ENCODE results near the gene KREMEN2. TPM values are rescaled to one million over a fixed set of nuclear protein-coding genes. Genes with fewer than 3 reads are reported as not detected.

Gene KREMEN2
- total RNA-seq, 1 experiment from 2014 or later: 7.5 TPM

DNA sequence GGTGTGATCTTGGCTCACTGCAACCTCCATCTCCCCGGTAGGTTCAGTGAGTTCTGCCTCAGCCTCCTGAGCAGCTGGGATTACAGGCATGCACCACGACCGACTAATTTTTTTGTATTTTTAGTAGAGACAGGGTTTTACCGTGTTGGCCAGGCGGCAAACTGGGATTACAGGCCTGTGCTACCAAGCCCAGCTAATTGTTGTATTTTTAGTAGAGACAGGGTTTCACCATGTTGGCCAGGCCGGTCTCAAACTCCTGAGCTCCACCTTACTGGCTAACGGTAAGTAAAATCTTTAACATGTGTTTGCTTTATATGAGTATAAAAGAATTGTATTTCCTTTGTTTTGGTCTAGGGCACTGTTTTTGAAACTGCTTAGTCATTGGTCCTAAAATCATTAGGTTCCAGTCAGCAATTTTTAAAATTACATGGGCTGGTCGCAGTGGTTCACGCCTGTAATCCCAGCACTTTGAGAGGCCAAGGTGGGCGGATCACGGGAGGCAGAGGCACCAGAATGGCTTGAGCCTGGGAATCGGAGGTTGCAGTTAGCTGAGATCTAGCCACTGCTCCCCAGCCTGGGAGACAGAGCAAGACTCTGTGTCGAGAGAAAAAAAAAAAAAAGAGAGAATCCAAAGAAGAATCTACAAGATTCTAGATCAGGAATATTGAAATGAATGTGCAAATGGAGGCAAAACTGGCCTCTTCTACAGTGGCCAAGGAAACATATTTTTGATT lies 48.7 kb upstream of the KREMEN2 start:
- no peak for ATAC-seq
- CTCF ChIA-PET: interaction anchor here (0.9 kb wide), 1 partner anchor 12 kb away, joined by 6 read pairs; no protein-coding TSS in a partner anchor
- no peaks in the 10 kb centered on the region for H3K9me3 Mint-ChIP-seq
- H3K4me1 Mint-ChIP-seq: peaks cover 11% of the 10 kb centered on the region
- DNase-seq (ENCODE audit: low spot score): no peak
- H3K4me3 Mint-ChIP-seq: no peak overlapping the region
- peaks cover 23% of the 10 kb centered on the region for H3K27me3 Mint-ChIP-seq (ENCODE audit: low read depth)
- TF ChIP-seq ATF3 (CRISPR knock-in tag; conservative IDR thresholded peaks at IDR 0.05) (no peak), SMAD4 (CRISPR knock-in tag; IDR thresholded peaks at IDR 0.05) (no peak), FOXK1 (CRISPR knock-in tag; IDR thresholded peaks at IDR 0.05) (no peak), ZNF423 (CRISPR knock-in tag; IDR thresholded peaks at IDR 0.05) (no peak), ZNF532 (CRISPR knock-in tag; IDR thresholded peaks at IDR 0.05; ENCODE audit: borderline replicate concordance) (no peak), ZNF232 (CRISPR knock-in tag; IDR thresholded peaks at IDR 0.05) (no peak), ETV6 (CRISPR knock-in tag; IDR thresholded peaks at IDR 0.05) (no peak)
- TF ChIP-seq, protein P1, sequence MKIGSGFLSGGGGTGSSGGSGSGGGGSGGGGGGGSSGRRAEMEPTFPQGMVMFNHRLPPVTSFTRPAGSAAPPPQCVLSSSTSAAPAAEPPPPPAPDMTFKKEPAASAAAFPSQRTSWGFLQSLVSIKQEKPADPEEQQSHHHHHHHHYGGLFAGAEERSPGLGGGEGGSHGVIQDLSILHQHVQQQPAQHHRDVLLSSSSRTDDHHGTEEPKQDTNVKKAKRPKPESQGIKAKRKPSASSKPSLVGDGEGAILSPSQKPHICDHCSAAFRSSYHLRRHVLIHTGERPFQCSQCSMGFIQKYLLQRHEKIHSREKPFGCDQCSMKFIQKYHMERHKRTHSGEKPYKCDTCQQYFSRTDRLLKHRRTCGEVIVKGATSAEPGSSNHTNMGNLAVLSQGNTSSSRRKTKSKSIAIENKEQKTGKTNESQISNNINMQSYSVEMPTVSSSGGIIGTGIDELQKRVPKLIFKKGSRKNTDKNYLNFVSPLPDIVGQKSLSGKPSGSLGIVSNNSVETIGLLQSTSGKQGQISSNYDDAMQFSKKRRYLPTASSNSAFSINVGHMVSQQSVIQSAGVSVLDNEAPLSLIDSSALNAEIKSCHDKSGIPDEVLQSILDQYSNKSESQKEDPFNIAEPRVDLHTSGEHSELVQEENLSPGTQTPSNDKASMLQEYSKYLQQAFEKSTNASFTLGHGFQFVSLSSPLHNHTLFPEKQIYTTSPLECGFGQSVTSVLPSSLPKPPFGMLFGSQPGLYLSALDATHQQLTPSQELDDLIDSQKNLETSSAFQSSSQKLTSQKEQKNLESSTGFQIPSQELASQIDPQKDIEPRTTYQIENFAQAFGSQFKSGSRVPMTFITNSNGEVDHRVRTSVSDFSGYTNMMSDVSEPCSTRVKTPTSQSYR (CRISPR knock-in tag; IDR thresholded peaks at IDR 0.05): no peak
- TF ChIP-seq, protein P2, sequence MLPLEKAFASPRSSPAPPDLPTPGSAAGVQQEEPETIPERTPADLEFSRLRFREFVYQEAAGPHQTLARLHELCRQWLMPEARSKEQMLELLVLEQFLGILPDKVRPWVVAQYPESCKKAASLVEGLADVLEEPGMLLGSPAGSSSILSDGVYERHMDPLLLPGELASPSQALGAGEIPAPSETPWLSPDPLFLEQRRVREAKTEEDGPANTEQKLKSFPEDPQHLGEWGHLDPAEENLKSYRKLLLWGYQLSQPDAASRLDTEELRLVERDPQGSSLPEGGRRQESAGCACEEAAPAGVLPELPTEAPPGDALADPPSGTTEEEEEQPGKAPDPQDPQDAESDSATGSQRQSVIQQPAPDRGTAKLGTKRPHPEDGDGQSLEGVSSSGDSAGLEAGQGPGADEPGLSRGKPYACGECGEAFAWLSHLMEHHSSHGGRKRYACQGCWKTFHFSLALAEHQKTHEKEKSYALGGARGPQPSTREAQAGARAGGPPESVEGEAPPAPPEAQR (CRISPR knock-in tag; IDR thresholded peaks at IDR 0.05): no peak
- TF ChIP-seq, protein P3, sequence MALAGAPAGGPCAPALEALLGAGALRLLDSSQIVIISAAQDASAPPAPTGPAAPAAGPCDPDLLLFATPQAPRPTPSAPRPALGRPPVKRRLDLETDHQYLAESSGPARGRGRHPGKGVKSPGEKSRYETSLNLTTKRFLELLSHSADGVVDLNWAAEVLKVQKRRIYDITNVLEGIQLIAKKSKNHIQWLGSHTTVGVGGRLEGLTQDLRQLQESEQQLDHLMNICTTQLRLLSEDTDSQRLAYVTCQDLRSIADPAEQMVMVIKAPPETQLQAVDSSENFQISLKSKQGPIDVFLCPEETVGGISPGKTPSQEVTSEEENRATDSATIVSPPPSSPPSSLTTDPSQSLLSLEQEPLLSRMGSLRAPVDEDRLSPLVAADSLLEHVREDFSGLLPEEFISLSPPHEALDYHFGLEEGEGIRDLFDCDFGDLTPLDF (CRISPR knock-in tag; IDR thresholded peaks at IDR 0.05): no peak
- TF ChIP-seq, protein P4, sequence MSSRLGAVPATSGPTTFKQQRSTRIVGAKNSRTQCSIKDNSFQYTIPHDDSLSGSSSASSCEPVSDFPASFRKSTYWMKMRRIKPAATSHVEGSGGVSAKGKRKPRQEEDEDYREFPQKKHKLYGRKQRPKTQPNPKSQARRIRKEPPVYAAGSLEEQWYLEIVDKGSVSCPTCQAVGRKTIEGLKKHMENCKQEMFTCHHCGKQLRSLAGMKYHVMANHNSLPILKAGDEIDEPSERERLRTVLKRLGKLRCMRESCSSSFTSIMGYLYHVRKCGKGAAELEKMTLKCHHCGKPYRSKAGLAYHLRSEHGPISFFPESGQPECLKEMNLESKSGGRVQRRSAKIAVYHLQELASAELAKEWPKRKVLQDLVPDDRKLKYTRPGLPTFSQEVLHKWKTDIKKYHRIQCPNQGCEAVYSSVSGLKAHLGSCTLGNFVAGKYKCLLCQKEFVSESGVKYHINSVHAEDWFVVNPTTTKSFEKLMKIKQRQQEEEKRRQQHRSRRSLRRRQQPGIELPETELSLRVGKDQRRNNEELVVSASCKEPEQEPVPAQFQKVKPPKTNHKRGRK (CRISPR knock-in tag; IDR thresholded peaks at IDR 0.05; ENCODE audit: borderline replicate concordance): no peak
- TF ChIP-seq, protein P5, sequence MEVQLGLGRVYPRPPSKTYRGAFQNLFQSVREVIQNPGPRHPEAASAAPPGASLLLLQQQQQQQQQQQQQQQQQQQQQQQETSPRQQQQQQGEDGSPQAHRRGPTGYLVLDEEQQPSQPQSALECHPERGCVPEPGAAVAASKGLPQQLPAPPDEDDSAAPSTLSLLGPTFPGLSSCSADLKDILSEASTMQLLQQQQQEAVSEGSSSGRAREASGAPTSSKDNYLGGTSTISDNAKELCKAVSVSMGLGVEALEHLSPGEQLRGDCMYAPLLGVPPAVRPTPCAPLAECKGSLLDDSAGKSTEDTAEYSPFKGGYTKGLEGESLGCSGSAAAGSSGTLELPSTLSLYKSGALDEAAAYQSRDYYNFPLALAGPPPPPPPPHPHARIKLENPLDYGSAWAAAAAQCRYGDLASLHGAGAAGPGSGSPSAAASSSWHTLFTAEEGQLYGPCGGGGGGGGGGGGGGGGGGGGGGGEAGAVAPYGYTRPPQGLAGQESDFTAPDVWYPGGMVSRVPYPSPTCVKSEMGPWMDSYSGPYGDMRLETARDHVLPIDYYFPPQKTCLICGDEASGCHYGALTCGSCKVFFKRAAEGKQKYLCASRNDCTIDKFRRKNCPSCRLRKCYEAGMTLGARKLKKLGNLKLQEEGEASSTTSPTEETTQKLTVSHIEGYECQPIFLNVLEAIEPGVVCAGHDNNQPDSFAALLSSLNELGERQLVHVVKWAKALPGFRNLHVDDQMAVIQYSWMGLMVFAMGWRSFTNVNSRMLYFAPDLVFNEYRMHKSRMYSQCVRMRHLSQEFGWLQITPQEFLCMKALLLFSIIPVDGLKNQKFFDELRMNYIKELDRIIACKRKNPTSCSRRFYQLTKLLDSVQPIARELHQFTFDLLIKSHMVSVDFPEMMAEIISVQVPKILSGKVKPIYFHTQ (CRISPR knock-in tag; IDR thresholded peaks at IDR 0.05): no peak
- H3K27ac Mint-ChIP-seq: peak overlapping the region; percentile 57; the same call in 1 of the 2 replicates
- peaks cover 4% of the 10 kb centered on the region; the same call in 1 of the 2 replicates for H3K36me3 Mint-ChIP-seq
- POLR2A ChIA-PET: no interaction called here
